Measurements from ENCODE around the gene S100A3. TPM values are rescaled to one million over a fixed set of nuclear protein-coding genes. Genes with fewer than 3 reads are reported as not detected.

The S100A3 gene
- total RNA-seq, 1 experiment from 2014 or later: 0.33 TPM

DNA sequence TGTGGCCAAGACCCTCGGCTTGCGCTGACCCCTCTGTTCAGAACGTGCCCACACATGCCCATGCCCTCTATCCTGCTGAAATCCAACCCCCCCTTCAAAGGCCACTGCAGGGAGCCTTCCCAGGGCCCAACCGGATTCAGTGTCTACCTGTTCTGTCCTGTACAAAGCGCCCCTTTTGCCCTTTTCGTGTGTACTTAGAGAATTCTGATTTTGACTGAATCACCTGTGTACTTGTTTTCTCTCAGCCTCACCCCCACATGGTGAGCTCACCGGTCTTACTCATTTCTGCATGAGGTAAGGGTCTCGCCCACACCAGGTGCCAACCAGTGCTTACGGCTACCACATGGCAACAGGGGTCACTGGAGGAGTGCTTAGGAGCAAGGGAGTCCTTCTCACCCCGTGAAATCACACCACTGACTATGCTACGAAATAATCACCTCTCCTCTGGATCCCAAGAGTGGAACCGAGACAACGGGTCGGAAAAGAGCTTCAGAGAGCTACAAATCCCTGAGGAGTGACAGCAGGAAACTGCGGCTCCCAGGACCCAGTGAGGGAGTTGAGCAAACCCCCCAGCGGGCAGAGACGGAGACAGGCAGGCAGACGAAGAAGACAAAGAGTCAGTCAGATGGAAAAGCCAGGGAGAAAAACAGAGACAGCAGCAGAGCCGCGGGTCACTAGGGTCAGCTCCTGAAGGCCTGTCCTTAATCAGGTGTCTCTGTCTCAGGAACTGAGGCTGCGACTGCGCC, 18.7 kb upstream of the S100A3 start:
- no peak; the same call in 1 of the 2 replicates for ATAC-seq
- POLR2A ChIA-PET: interaction anchor here (0.7 to 1.8 kb wide), 5 partner anchors 13 to 72 kb away, joined by 3 to 10 read pairs (median 5); partner anchors contain the start of genes CHTOP and S100A13
- H3K36me3 Mint-ChIP-seq: no peaks in the 10 kb centered on the region

DNA sequence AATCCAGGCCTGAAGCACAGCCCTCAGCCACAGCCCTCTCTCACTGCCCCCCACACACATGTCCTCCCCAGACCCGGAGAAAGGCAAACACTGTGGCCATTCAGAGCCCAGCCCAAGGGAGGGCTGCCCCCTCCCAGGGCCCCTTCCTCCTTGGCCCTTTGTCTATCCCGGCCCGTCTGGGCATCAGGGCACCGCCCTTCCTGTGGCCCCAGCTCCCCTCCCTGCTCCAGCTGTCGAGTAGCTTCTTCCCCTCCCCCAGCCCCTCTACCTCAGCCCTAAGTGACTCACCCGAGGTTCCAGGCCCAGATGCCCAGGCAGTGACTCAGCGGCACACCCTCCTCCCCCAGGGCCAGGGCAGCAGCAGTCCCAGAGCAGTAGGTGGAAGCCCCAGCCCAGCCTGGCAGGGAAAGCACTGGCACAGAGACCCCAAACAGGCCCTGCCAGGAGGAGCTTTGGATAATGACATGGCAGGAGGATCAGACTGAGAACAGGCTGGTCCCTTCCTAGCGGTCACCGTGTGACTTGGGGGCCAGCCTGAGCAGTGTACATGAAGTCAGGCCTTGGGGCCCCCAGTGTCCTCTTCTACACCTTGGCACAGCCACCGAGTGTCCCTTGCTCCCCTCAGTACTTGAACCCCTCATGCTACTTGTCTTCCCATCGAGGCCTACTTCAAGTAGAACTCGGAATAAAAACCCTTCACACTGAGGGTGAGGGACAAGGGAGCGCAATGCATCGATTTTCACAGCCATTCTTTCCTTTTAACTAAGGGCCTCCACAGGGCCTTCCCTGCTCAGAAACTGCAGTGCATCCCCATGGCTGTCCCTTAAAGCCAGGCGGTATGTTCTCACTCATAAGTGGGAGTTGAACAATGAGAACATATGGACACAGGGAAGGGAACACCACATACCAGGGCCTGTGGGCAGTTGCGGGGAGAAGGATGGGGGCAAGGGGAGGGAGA, 17.6 kb upstream of the S100A3 start:
- DNase-seq (ENCODE audit: low spot score): peak; percentile 65
- H3K9me3 Mint-ChIP-seq: no peaks in the 10 kb centered on the region
- peak overlapping the region; percentile 85 for H3K27ac Mint-ChIP-seq
- peak; percentile 72 for ATAC-seq
- no peaks in the 10 kb centered on the region for H3K27me3 Mint-ChIP-seq (ENCODE audit: low read depth)
- H3K36me3 Mint-ChIP-seq: no peaks in the 10 kb centered on the region
- TF ChIP-seq SP1 (CRISPR knock-in tag; conservative IDR thresholded peaks at IDR 0.05) (peak; percentile 40), JUN (CRISPR knock-in tag; IDR thresholded peaks at IDR 0.05) (peak; percentile 79; the same call in 1 of the 2 replicates), NFE2L1 (CRISPR knock-in tag; IDR thresholded peaks at IDR 0.05) (peak; percentile 91; the same call in 1 of the 2 replicates), KAT7 (CRISPR knock-in tag; IDR thresholded peaks at IDR 0.05; ENCODE audit: borderline replicate concordance) (no peak)
- TF ChIP-seq, protein P1, sequence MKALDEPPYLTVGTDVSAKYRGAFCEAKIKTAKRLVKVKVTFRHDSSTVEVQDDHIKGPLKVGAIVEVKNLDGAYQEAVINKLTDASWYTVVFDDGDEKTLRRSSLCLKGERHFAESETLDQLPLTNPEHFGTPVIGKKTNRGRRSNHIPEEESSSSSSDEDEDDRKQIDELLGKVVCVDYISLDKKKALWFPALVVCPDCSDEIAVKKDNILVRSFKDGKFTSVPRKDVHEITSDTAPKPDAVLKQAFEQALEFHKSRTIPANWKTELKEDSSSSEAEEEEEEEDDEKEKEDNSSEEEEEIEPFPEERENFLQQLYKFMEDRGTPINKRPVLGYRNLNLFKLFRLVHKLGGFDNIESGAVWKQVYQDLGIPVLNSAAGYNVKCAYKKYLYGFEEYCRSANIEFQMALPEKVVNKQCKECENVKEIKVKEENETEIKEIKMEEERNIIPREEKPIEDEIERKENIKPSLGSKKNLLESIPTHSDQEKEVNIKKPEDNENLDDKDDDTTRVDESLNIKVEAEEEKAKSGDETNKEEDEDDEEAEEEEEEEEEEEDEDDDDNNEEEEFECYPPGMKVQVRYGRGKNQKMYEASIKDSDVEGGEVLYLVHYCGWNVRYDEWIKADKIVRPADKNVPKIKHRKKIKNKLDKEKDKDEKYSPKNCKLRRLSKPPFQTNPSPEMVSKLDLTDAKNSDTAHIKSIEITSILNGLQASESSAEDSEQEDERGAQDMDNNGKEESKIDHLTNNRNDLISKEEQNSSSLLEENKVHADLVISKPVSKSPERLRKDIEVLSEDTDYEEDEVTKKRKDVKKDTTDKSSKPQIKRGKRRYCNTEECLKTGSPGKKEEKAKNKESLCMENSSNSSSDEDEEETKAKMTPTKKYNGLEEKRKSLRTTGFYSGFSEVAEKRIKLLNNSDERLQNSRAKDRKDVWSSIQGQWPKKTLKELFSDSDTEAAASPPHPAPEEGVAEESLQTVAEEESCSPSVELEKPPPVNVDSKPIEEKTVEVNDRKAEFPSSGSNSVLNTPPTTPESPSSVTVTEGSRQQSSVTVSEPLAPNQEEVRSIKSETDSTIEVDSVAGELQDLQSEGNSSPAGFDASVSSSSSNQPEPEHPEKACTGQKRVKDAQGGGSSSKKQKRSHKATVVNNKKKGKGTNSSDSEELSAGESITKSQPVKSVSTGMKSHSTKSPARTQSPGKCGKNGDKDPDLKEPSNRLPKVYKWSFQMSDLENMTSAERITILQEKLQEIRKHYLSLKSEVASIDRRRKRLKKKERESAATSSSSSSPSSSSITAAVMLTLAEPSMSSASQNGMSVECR (CRISPR knock-in tag; IDR thresholded peaks at IDR 0.05; ENCODE audit: borderline replicate concordance): 0 out of 2 replicates have a peak, but pooled peaks have one; percentile 46
- TF ChIP-seq, protein P2, sequence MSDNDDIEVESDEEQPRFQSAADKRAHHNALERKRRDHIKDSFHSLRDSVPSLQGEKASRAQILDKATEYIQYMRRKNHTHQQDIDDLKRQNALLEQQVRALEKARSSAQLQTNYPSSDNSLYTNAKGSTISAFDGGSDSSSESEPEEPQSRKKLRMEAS (CRISPR knock-in tag; IDR thresholded peaks at IDR 0.05): 0 out of 2 replicates have a peak, but pooled peaks have one; percentile 26
- TF ChIP-seq, protein P3, sequence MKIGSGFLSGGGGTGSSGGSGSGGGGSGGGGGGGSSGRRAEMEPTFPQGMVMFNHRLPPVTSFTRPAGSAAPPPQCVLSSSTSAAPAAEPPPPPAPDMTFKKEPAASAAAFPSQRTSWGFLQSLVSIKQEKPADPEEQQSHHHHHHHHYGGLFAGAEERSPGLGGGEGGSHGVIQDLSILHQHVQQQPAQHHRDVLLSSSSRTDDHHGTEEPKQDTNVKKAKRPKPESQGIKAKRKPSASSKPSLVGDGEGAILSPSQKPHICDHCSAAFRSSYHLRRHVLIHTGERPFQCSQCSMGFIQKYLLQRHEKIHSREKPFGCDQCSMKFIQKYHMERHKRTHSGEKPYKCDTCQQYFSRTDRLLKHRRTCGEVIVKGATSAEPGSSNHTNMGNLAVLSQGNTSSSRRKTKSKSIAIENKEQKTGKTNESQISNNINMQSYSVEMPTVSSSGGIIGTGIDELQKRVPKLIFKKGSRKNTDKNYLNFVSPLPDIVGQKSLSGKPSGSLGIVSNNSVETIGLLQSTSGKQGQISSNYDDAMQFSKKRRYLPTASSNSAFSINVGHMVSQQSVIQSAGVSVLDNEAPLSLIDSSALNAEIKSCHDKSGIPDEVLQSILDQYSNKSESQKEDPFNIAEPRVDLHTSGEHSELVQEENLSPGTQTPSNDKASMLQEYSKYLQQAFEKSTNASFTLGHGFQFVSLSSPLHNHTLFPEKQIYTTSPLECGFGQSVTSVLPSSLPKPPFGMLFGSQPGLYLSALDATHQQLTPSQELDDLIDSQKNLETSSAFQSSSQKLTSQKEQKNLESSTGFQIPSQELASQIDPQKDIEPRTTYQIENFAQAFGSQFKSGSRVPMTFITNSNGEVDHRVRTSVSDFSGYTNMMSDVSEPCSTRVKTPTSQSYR (CRISPR knock-in tag; IDR thresholded peaks at IDR 0.05): peak; percentile 91
- TF ChIP-seq, protein P4, sequence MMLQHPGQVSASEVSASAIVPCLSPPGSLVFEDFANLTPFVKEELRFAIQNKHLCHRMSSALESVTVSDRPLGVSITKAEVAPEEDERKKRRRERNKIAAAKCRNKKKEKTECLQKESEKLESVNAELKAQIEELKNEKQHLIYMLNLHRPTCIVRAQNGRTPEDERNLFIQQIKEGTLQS (CRISPR knock-in tag; conservative IDR thresholded peaks at IDR 0.05): no peak
- ChIA-PET POLR2A (interaction anchor here (0.6 kb wide), 1 partner anchor 39 kb away, joined by 3 read pairs; no protein-coding TSS in a partner anchor), CTCF (interaction anchor here (0.7 to 2.2 kb wide), 13 partner anchors 16 to 214 kb away, joined by 3 to 33 read pairs (median 5); partner anchors contain the start of genes CHTOP, S100A13, S100A14 and S100A4)
- no peak overlapping the region for H3K4me3 Mint-ChIP-seq
- H3K4me1 Mint-ChIP-seq: peaks cover 33% of the 10 kb centered on the region

More for the DNA sequence above, 18.7 kb upstream of the S100A3 start:
- no peaks in the 10 kb centered on the region; the same call in 1 of the 2 replicates for H3K27me3 Mint-ChIP-seq (ENCODE audit: low read depth)
- H3K27ac Mint-ChIP-seq: peak overlapping the region; percentile 61
- peaks cover 33% of the 10 kb centered on the region for H3K4me1 Mint-ChIP-seq
- DNase-seq (ENCODE audit: low spot score): no peak
- no peaks in the 10 kb centered on the region for H3K9me3 Mint-ChIP-seq
- CTCF ChIA-PET: interaction anchor here (0.7 to 6.1 kb wide), 41 partner anchors 8 to 224 kb away, joined by 3 to 188 read pairs (median 5); partner anchors contain the start of genes CHTOP, NPR1, S100A13 and S100A14
- no peak for TF ChIP-seq ZNF396 (CRISPR knock-in tag; IDR thresholded peaks at IDR 0.05; ENCODE audit: borderline replicate concordance)
- TF ChIP-seq ZNF121 (CRISPR knock-in tag; IDR thresholded peaks at IDR 0.05): peak; percentile 45; the same call in 1 of the 2 replicates
- H3K4me3 Mint-ChIP-seq: peak overlapping the region; percentile 6
